Heart left ventricle (tissue), 16 donors: ENCODE measurements around the gene RAB14. TPM values are rescaled to one million over a fixed set of nuclear protein-coding genes. Genes with fewer than 3 reads are reported as not detected.

Experiments
- ATAC-seq, 4 donors: fragments of 200-7000 bp; cut with Tn5 transposase; one replicate each; pipeline ENCODE4 v1.9.1; 2020 to 2022; ENCODE audit warnings: moderate library complexity in 4 of 4, mild to moderate bottlenecking in 3 of 4, moderate number of reproducible peaks in 1 of 4
- DNase-seq, 5 donors: peaks; one replicate each; pipeline ENCODE4 v3.0.0-alpha.2; 2020
- H3K27ac ChIP-seq, 12 donors: fragments of 200-600 bp; sonication (generic) in 4 of 12; one replicate each; pipeline versions ENCODE4 v1.5.0 to v1.8.0; 2016 to 2022; ENCODE audit warnings: mild to moderate bottlenecking in 2 of 12
- H3K27me3 ChIP-seq, 9 donors: fragments of 200-600 bp; sonication (generic) in 2 of 9; one replicate each; pipeline versions ENCODE4 v1.5.1 to v1.8.0; 2016 to 2022; ENCODE audit warnings: mild to moderate bottlenecking in 3 of 9
- H3K36me3 ChIP-seq, 9 donors: fragments of 200-600 bp; sonication (generic) in 2 of 9; one replicate each; pipeline versions ENCODE4 v1.5.0 to v1.8.0; 2018 to 2022; ENCODE audit warnings: mild to moderate bottlenecking in 2 of 9
- H3K4me1 ChIP-seq, 12 donors: fragments of 200-600 bp; sonication (generic) in 4 of 12; one replicate each; pipeline versions ENCODE4 v1.5.0 to v1.8.0; 2016 to 2022; ENCODE audit warnings: mild to moderate bottlenecking in 3 of 12
- H3K4me3 ChIP-seq, 12 donors: fragments of 200-600 bp; sonication (generic) in 4 of 12; one replicate each; pipeline versions ENCODE4 v1.5.0 to v1.8.0; 2017 to 2022; ENCODE audit warnings: mild to moderate bottlenecking in 9 of 12, moderate library complexity in 4 of 12
- H3K9me3 ChIP-seq, 12 donors: fragments of 200-600 bp; sonication (generic) in 4 of 12; one replicate each; pipeline versions ENCODE4 v1.5.0 to v1.8.0; 2016 to 2022; ENCODE audit warnings: mild to moderate bottlenecking in 1 of 12
- CTCF ChIP-seq, 12 donors: fragments of 200-600 bp; sonication (generic) in 4 of 12; IDR thresholded peaks; one replicate each; pipeline versions ENCODE4 v1.5.0 to v1.8.0; 2018 to 2022; ENCODE audit warnings: antibody characterized with exemption in 12 of 12, mild to moderate bottlenecking in 5 of 12
- POLR2A ChIP-seq, 2 donors: fragments of 450-650 bp; IDR thresholded peaks; one replicate each; pipeline ENCODE4 v1.6.1; 2017; ENCODE audit warnings: antibody characterized with exemption in 2 of 2, mild to moderate bottlenecking in 2 of 2, moderate library complexity in 2 of 2
- WGBS, 4 donors: extraction: QIAGEN DNeasy Blood & Tissue Kit in 2 of 4; methylation state at CpG; one replicate each; pipeline versions ENCODE4 v1.1.5 to v1.1.7; 2013 to 2018; 5-methylcytosine and 5-hydroxymethylcytosine counted together
- intact Hi-C, 10 donors: fragments of 100-400 bp; cut with DNase I; formaldehyde crosslinking; loops; one replicate each; pipeline versions ENCODE4 v1.11.1 to v1.14.2; 2022
- polyA plus RNA-seq, 2 donors: library from polyadenylated mRNA; stranded (reverse); fragments of 200-250 nt; gene quantifications; one replicate each; pipeline ENCODE4 v1.2.3, GENCODE V29; 2013
- total RNA-seq, 9 donors: library from RNA; depleted of rRNA in 2 of 9; stranded (reverse); fragments of >200 nt in 2 of 9; fragmentation: NEBNext Ultra II Directional in 3 of 9; extraction: Animal tissue kit (Norgen Biotek cat#: 25700) in 3 of 9; gene quantifications; one replicate each; pipeline versions ENCODE4 v1.1.0 to v1.2.4, GENCODE V29; 2016 to 2023
- donor health status: ischemic (EF 13 %, LVEDD 7.1; RV severe dilation, severe dysfunction).
- donor health status: healthy with polysubstance abuse.
- donor health status: DM: no; HTN: yes; CAD: no.
- donor health status: DM: no; HTN: no; CAD: no.
- donor health status: ischemic (EF 25% LVEDD 6.9; RV normal size, moderate dysfunction).
- donor health status: ischemic (EF 25% LVEDD 5.7; RV mildly dilated, moderate dysfunction).
- donor health status: healthy.
- donor health status: DM: yes; HTN: yes; CAD: no.
- donor health status: ischemic (EF 35%, LVEDD 5.7; RV mildly dilated, moderate dysfunction).
- donor health status: nonischemic (EF 11% LVEDD 7.7; RV severe dilation, severe dysfunction).
- donor health status: DM: yes; HTN: yes; CAD: no.
- donor health status: PGD.
- donor health status: ischemic (EF 29% LVEDD 5.4; RV normal size, mild dysfunction).
- donor health status: nonischemic (EF 23%, LVEDD 6.1; RV moderate dilation, normal function).

Gene RAB14
- total and polyA plus RNA-seq, 11 donors: 15.8 to 66.9 (median 50.4) TPM

GRCh38 chr9:121189006-121189405 lies 12.7 kb downstream of the RAB14 start:
- intact Hi-C loops: no loop called here
- no peak for TF ChIP-seq CTCF (IDR thresholded peaks at IDR 0.05)
- no peak for TF ChIP-seq POLR2A (IDR thresholded peaks at IDR 0.05)
- 87 to 95% (median 93%) methylated on average over 1 of the region's 1 CpG for WGBS, 4 donors
- ATAC-seq (no peak), DNase-seq (no peak)
- Histone ChIP-seq H3K27ac (no peak overlapping the region), H3K4me3 (no peak overlapping the region), H3K9me3 (no peaks in the 10 kb centered on the region), H3K4me1 (peaks cover 3 to 94% (median 70%) of the 10 kb centered on the region in 12 donors), H3K27me3 (no peaks in the 10 kb centered on the region), H3K36me3 (peaks cover 0 to 42% (median 16%) of the 10 kb centered on the region in 9 donors)

- H3K9me3 ChIP-seq: no peaks in the 10 kb centered on the region
- TF ChIP-seq POLR2A (IDR thresholded peaks at IDR 0.05): no peak
- TF ChIP-seq CTCF (IDR thresholded peaks at IDR 0.05): no peak
- H3K27me3 ChIP-seq: no peaks in the 10 kb centered on the region
- intact Hi-C loops: no loop called here
- DNase-seq (no peak), ATAC-seq (no peak)
- H3K36me3 ChIP-seq: peaks cover 0 to 54% (median 23%) of the 10 kb centered on the region in 9 donors
- H3K4me1 ChIP-seq: peaks cover 1 to 93% (median 74%) of the 10 kb centered on the region in 12 donors
- no peak overlapping the region for H3K4me3 ChIP-seq
- H3K27ac ChIP-seq: no peak overlapping the region
- WGBS, 4 donors: 53 to 63% (median 58%) methylated on average over 3 of the region's 3 CpGs
These were observed 13.9 kb downstream of the RAB14 start for GRCh38 chr9:121187636-121188305.

- WGBS, 4 donors: 75 to 83% (median 79%) methylated on average over 4 of the region's 4 CpGs
- Histone ChIP-seq H3K36me3 (peaks cover 0 to 69% (median 42%) of the 10 kb centered on the region in 9 donors), H3K4me3 (no peak overlapping the region), H3K27ac (no peak overlapping the region), H3K9me3 (no peaks in the 10 kb centered on the region), H3K4me1 (peaks cover 0 to 90% (median 67%) of the 10 kb centered on the region in 12 donors), H3K27me3 (no peaks in the 10 kb centered on the region)
- TF ChIP-seq CTCF (IDR thresholded peaks at IDR 0.05) (no peak), POLR2A (IDR thresholded peaks at IDR 0.05) (no peak)
- DNase-seq (no peak), ATAC-seq (peak in 1 of 4 donors; percentile 31)
- intact Hi-C loops: no loop called here
These were observed 15.8 kb downstream of the RAB14 start for GRCh38 chr9:121185774-121186403.

GRCh38 chr9:121185178-121185745 lies 16.4 kb downstream of the RAB14 start:
- WGBS, 4 donors: 70 to 74% (median 73%) methylated on average over 3 of the region's 3 CpGs
- TF ChIP-seq CTCF (IDR thresholded peaks at IDR 0.05) (no peak), POLR2A (IDR thresholded peaks at IDR 0.05) (no peak)
- H3K4me1 ChIP-seq: peaks cover 0 to 87% (median 64%) of the 10 kb centered on the region in 12 donors
- ATAC-seq (peak in 1 of 4 donors; percentile 46), DNase-seq (no peak)
- peaks cover 0 to 76% (median 48%) of the 10 kb centered on the region in 9 donors for H3K36me3 ChIP-seq
- intact Hi-C loops: no loop called here
- no peaks in the 10 kb centered on the region for H3K27me3 ChIP-seq
- no peak overlapping the region for H3K4me3 ChIP-seq
- H3K27ac ChIP-seq: no peak overlapping the region
- no peaks in the 10 kb centered on the region for H3K9me3 ChIP-seq
